Dedifferentiated amniotic fluid mesenchymal stem cell (primary cell): ENCODE results near the gene FRS3.
A peak's percentile ranks its signal among the peaks of the same experiment; 100 is the strongest.

Experiments used
- DNase-seq: peaks from one replicate; pipeline ENCODE4 v3.0.0-alpha.2; 2016; ENCODE audit errors: extremely low spot score

Gene FRS3

DNA sequence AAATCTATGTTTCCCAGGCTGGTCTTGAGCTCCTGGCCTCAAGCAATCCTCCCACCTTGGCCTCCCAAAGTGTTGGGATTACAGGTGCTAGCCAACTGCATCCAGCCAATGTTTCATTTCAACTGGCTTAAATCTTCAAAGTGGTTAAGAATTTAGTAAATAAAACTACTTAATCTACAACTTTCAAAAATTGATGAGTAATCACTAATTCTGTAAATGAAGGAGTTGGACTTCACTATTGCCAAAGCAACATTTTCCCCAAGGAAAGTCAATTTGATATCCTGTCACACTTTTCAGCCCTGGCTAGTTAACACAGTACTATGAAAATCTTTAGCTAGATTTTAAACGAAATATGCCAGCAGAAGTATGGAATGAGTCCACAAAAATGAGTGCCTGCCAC, 11.6 kb upstream of the FRS3 start:
- DNase-seq, result no peak

DNA sequence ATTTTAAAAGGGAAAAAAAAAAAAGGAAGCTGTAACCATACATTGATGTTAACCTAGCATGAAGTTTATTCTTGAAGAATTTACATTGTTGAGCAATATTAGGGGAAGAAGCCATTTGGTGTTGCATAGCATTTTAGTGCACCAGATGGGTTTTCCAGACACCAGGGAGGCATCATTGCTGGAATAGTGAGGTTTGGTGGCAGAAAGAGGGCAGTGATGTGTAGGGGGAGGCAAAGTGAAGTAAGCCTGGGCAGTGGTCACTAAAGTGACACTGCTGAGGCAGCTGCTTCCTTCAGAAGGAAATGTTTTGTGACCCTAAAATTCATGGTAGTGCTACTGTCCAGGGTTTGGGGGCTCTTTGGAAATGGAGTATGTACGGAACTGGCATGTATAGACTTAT, 10.3 kb upstream of the FRS3 start:
- DNase-seq, result no peak

DNA sequence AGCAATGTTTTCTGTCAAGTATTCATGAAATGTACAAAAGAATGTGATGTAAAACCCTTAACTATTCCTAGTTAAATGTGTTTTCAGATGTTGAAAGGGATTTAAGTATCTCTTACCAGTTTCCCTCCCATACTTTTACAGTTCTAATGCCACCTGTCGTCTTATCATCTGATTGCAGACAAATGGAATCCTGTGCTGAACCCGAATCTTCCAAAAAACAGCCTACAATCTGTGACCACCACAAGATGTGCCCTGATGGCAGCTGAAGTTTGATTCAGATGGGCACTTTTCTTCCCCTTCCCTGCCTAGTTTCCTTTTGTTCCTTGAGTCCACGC, 9.7 kb upstream of the FRS3 start:
- no peak for DNase-seq

DNA sequence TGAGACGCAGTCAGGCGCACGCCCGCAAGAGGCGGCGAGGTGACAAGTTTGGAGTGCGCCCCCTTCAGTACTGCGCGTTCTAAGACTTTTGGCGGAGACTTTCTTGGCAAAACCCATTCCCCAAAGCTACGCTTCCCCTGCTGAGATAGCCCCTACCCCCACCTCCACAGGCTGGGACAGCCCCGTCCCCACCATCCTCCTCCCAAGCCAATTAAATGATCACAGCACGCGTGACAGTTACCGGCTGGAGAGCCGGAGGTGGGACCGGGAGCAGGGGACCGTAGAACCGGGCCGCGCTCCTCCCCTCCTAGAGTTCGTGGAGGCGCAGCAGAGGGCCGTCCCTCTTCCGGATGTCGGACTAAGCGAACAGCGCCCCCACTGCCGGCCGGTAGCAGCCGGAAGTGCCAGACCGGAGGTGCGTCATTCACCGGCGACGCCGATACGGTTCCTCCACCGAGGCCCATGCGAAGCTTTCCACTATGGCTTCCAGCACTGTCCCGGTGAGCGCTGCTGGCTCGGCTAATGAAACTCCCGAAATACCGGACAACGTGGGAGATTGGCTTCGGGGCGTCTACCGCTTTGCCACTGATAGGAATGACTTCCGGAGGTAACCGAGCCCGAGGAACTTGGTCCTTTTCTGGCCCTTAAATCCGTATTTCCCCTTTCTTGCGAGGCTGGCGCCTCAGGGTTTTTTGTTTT, 7.7 kb upstream of the FRS3 start, which contains the start of gene TOMM6:
Gene TOMM6, plus strand, starts transcription at position 476 of the 699 bp plus-strand sequence. Its CDS starts 4 bp downstream, at position 480.
- peak; percentile 93 for DNase-seq

GRCh38 chr6:41786451-41787218, 6.9 kb upstream of the FRS3 start:
- peak; percentile 65 for DNase-seq

DNA sequence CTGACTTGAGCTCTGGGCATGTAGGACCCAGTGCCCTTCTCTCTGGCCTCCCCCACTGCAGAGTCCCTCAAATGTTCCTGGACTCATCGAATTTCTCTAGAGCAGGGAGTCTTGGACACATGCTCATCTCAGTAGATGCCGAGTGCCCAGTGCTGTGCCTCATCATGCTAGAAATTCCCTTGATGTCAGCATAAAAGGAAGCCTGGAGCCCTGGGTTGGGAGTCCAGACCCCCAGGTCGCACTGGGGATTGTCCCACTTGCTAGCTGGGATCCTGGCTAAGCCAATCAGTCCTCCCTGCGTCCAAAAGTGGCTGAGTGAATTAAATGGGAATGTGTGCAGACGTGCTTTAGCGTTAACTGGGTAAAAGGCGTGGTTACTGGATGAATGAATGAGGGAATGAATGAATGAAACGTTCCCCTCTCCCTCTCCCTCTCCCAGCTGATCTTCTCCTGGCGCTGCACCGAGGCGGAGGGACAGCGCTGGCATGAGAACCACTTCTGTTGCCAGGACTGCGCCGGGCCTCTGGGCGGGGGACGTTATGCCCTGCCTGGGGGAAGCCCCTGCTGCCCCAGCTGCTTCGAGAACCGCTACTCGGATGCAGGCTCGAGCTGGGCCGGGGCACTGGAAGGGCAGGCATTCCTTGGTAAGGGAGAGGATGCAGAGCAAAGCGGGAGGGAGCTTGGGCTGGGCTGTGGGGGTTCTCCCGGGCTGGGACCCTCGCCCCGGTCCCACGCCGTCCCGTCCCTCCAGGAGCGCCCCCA, 6.2 kb upstream of the FRS3 start:
- no peak for DNase-seq

- no peak for DNase-seq
Measured at GRCh38 chr6:41785254-41785653, 5.6 kb upstream of the FRS3 start.

DNA sequence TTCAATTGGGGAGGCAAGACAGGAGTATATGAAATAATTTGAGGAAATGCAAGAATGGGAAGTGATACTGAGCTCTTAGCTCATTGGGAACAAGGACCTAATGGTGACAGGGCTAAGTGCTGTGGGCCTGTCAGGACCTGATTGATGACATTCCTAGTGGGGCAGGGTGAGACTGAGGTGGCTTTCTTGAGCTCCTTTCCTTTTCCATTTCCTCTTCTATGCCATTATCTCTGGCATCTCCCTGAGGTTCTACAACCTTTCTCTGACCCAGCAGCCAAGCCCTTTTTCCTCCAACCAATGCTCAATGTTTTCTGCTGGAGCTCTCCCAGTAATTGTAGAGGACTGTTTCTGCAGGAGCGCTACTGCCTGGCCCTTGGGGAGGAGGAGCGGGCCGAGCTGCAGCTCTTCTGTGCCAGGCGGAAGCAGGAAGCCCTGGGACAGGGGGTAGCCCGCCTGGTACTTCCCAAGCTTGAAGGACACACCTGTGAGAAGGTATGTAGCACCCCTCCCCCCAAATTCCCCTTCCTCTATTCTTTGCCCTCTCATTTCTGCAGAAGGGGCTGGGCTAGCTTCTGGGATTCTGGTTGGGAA, 5.0 kb upstream of the FRS3 start:
- DNase-seq, result no peak

DNA sequence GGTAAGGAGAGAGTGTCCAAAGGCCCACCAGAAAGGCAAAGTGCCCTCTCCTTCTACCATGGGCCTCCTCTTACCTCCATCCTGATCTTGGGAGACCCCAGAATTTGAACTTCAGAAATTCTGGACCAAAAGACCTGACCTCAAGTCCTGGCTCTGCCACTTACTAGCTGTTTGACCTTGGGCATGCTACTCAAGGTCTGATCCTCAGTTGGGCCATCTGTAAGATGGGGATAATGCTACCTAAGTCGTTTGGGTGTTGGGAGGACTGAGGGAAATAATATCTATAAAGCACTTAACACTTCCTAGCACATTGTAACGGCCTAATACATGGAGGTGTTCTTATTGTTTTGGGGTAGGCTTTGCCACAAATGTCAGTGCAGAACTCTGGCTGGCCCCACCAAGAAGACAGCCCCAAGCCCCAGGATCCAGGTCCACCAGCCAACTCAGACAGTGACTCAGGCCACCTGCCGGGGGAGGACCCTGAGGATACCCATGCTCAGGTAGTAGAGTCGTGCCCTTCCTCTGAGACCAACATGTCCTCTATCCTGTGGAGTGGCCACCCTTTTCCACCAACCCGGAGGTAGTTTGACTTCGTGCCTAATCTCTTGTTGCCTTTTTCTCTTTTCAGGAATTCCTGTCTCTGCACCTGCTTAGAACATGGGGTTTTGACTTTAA, 3.5 kb upstream of the FRS3 start:
- no peak for DNase-seq

DNA sequence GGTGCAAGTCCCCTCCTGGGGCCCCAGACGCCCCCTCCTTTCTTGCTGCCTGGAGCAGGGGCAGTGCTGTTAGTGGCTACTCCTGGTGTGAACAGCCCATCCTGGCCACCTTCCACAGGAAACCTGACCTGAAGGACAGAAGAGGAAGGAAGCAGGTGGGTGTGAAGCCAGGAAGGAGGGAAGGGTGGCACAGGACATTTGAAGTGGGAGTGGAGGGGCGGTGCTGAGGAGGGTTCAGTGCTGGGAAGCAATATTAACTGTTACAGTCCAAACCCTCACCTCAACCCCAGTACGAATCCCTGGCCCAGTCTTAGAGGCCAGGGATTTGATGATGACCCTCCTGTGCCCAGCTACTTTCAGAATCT, 1.6 kb upstream of the FRS3 start:
- no peak for DNase-seq

DNA sequence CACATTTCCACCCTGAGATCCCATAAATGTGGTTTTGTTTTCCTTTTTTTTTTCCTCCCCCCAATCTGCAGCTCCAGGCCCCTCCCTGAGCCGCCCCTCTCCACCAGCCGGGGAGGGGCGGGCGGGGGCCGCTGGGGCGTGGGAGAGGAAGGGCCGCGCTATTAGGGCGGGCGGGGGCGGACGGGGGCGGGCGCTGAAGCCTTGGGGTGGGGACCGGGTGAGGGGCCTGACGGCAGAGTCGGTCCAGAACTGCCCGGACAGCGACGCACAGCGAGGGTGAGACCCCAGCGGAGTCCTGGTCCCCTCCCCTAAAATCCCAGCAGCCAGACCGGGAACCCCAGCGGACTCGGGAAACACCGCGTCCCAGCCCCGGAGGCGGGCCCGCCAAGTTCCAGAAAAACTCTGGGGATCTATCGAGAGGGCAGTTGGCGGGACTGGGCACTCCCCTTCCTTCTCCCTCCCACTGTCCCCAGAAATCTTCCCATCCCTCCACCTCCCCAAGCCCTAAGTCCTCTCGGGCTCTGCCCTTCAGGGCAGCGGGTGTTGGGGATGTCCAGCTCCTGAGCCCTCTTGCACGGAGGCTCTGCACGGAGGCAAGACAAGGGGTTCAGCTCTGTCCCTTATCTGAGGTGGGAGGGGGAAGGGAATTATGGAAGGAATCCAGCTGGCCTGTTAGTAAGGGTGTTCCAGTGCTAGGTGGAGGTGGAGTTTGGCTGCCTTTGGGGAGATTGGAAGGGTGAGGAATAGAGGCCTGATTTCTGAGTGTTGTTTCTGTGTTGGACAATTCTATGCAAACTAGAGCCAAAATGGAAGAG, 1.1 kb upstream of the FRS3 start, which contains the start of gene PRICKLE4:
Gene PRICKLE4, plus strand, starts transcription at position 232 of the 815 bp plus-strand sequence. CDS start 2,692 bp downstream, outside the sequence.
- DNase-seq, result no peak

GRCh38 chr6:41779336-41779735, 364 bp downstream of the FRS3 start:
- DNase-seq, result no peak

- DNase-seq, result no peak
Measured at GRCh38 chr6:41778895-41779294, 805 bp downstream of the FRS3 start.

GRCh38 chr6:41777551-41778285, 2.0 kb downstream of the FRS3 start:
- no peak for DNase-seq

DNA sequence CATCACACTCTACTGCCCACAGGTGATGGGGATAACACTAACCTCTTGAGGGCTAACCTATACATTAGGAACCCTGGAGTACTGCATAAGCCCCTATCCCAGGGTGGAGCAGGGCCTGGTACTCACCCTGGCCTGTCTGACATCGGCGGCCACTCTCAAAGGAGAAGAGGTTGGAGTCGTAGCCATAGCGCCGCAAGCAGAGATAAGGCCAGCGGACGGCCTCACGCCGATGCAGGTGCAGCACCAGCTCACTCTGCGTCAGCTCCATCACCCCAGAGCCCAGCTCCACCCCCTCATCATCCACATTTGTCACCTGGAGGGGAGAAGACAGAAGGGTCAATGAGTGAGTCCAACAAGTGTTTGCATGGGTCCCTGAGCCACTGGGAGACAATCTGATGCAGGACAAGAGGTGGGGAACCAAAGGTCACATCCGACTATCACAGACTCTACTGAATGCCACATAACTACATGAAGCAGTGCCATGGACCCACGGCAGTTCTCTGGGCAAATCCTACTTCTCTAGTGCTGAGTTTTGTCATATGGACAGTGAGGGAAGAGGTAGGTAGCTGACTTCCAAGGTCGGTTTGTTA, 4.3 kb downstream of the FRS3 start:
- no peak for DNase-seq

DNA sequence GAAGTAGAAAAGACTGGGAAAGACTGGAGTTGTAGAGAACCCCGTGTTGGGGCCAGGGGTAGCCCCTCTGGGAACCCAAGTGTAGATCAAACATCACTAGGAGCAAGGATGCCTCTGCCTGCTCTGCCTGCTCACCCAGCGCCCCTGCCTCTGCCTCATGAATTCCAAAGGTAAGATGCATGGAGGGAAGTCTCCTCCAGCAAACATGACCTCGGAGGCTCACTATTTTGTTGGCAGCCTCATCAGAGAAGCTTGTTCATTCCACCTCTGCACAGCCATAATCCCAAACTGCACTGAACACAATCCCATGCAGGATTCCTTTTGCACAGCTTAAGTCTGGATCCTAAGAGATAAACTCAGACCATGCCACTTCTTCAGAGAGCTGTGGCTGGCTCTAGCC, 4.9 kb downstream of the FRS3 start:
- no peak for DNase-seq

GRCh38 chr6:41771058-41771983, 8.4 kb downstream of the FRS3 start:
- no peak for DNase-seq

GRCh38 chr6:41770381-41771057, 9.2 kb downstream of the FRS3 start:
- DNase-seq, result no peak
